Measurements from ENCODE around the gene NT5DC3. TPM values are rescaled to one million over a fixed set of nuclear protein-coding genes. Genes with fewer than 3 reads are reported as not detected.

The NT5DC3 gene
- total RNA-seq, 1 donor = 22.9 TPM

GRCh38 chr12:103786201-103786600, 54.8 kb downstream of the NT5DC3 start:
- TF ChIP-seq, protein P1, sequence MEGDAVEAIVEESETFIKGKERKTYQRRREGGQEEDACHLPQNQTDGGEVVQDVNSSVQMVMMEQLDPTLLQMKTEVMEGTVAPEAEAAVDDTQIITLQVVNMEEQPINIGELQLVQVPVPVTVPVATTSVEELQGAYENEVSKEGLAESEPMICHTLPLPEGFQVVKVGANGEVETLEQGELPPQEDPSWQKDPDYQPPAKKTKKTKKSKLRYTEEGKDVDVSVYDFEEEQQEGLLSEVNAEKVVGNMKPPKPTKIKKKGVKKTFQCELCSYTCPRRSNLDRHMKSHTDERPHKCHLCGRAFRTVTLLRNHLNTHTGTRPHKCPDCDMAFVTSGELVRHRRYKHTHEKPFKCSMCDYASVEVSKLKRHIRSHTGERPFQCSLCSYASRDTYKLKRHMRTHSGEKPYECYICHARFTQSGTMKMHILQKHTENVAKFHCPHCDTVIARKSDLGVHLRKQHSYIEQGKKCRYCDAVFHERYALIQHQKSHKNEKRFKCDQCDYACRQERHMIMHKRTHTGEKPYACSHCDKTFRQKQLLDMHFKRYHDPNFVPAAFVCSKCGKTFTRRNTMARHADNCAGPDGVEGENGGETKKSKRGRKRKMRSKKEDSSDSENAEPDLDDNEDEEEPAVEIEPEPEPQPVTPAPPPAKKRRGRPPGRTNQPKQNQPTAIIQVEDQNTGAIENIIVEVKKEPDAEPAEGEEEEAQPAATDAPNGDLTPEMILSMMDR (IDR thresholded peaks at IDR 0.05; ENCODE audit: insufficient read depth, low read depth, low read length) = no peak
- no peak for DNase-seq (ENCODE audit: low read depth)
- no peak overlapping the region for H3K4me3 ChIP-seq (ENCODE audit: low read depth, low read length)

DNA sequence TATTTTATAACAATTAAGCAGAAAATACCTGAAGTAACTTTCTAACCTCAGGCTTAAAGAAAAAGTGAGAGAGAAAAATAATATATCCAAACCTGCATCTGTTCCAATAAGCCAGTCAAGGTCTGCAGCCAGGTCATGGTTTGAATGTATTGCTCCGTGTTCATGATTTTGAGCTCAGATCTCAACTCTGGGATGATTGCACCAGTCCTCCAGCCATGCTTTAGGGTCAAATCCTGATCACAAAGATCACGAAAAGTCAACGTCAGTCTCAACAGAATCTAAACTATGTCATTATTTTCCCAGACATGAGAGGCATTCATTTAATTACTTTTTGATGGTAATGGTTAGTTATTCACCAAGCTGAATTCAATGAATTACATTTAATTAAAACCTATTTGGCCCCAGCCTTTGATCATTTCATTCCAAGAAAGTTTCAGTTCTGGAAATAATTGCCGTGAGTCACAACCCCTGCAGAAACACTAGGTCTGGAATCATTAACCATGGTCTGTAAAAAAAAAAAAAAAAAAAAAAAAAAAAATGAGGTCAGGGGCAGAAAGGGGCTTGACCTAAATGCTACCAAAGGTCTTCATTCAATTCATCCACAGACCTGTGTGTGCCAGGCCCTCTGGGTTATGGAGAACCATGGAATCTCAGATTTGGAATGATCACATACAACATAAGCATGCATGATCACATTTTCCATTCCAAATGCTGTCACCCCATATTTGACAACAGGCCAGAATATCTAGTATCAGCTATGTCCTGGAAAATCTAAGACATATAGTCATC, 55.6 kb downstream of the NT5DC3 start:
- no peak for DNase-seq (ENCODE audit: low read depth)
- H3K4me3 ChIP-seq (ENCODE audit: low read depth, low read length) = no peak overlapping the region
- TF ChIP-seq, protein P1 (IDR thresholded peaks at IDR 0.05; ENCODE audit: insufficient read depth, low read depth, low read length) = no peak

DNA sequence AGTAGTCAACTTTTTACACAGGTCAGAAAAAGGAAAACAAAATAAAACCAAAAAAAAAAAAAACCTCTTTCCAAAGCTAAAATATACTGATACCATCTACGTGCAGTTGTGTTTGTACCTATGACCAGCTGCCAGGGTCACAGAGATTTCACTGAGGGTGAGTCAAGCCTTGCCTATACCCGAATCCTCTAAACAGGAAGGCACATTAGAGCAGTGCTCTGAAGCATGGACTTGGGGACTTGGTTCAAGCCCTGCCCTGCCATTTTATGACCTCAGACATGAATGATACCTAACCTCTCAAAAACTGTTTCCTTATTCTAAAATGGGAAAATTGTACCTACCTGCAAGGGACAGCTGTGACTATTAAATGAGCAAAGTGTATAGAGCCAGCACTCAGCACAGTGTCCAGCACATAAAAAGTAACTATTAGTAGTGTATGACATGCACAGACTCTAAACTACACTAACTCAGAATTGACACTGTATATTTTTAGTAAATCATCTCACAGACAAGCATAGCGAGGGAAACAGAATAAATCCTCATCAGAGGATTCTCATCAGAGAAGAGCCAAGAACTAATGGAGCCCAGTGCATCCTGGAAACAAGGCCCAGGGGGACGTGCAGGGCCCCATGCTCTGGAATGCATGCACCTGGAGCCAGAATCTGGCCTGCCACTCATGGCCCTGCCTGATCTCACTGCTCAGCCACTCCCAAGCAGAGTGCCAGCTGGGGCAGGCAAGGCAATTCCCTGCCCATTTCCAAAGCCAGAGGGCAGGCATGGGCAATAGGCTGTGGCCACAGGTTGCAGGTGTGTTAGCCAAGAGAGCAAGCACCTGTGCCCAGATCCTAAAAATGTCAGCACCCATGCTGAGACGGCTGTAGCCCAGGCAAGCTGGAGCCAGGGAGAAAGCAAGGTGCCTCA, 57.0 kb downstream of the NT5DC3 start:
- TF ChIP-seq, protein P1 (IDR thresholded peaks at IDR 0.05; ENCODE audit: insufficient read depth, low read depth, low read length) = no peak
- DNase-seq (ENCODE audit: low read depth) = no peak
- H3K4me3 ChIP-seq (ENCODE audit: low read depth, low read length) = no peak overlapping the region

DNA sequence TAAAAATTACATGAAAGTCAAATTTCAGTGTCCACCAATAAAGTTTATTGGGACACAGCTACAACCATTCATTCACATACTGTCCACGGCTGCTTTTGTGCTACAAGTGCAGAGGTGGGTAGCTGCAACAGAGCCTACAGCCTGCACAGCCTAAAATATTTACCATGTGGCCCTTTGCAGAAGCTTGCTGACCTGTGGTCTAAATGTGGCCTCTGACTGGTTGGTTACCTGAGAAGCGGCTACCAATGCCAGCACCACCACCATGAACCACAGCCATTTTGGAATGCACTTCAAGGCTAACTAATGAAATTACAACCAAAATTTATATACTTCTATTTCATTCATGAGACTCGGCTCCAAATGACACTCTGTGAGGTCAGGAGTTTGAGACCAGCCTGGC, 58.6 kb downstream of the NT5DC3 start:
- TF ChIP-seq, protein P1 (IDR thresholded peaks at IDR 0.05; ENCODE audit: insufficient read depth, low read depth, low read length) = no peak
- DNase-seq (ENCODE audit: low read depth) = no peak
- no peak overlapping the region for H3K4me3 ChIP-seq (ENCODE audit: low read depth, low read length)

GRCh38 chr12:103780992-103781391, 60.0 kb downstream of the NT5DC3 start:
- TF ChIP-seq, protein P1 (IDR thresholded peaks at IDR 0.05; ENCODE audit: insufficient read depth, low read depth, low read length) = no peak
- H3K4me3 ChIP-seq (ENCODE audit: low read depth, low read length) = no peak overlapping the region
- DNase-seq (ENCODE audit: low read depth) = no peak

GRCh38 chr12:103780093-103780440, 61.0 kb downstream of the NT5DC3 start:
- TF ChIP-seq, protein P1 (IDR thresholded peaks at IDR 0.05; ENCODE audit: insufficient read depth, low read depth, low read length) = no peak
- H3K4me3 ChIP-seq (ENCODE audit: low read depth, low read length) = no peak overlapping the region
- peak; percentile 48 for DNase-seq (ENCODE audit: low read depth)

All from fibroblast of villous mesenchyme (primary cell).